Endothelial cell of umbilical vein (primary cell): ENCODE measurements around the gene COX14. TPM values are rescaled to one million over a fixed set of nuclear protein-coding genes. Genes with fewer than 3 reads are reported as not detected.

Source experiments
- BruUV-seq: library from RNA; stranded (reverse); fragments of 400-500 nt; replicated peaks from 2 replicates; lab custom pipeline; 2021; lab: Mats Ljungman, UMichigan
- CTCF ChIA-PET: fragments of 300-600, 350-600 bp; sonication (Branson Sonifier 250); formaldehyde crosslinking; loops from one replicate; lab custom pipeline; 2021; ENCODE audit warnings: antibody characterized with exemption, inconsistent platforms; lab: Charles Lee
- POLR2A ChIA-PET: fragments of 300-600, 350-600 bp; sonication (Branson Sonifier 250); formaldehyde crosslinking; loops from one replicate; lab custom pipeline; 2021; ENCODE audit warnings: antibody characterized with exemption, inconsistent platforms; lab: Charles Lee
- DNase-seq: peaks from one replicate; pipeline ENCODE4 v3.0.0-alpha.2; 2011; ENCODE audit warnings: low read depth, low spot score
- FAIRE-seq: peaks from 2 replicates; lab custom pipeline; 2011; peaks lifted over from hg19 to GRCh38; lab: Jason Lieb, UNC
- H2AFZ ChIP-seq: 2 replicates; pipeline ENCODE4 v1.6.0; 2012; ENCODE audit warnings: low read depth, low read length, control low read depth, inconsistent platforms
- H3K27ac ChIP-seq: 2 replicates; pipeline ENCODE4 v1.5.1; 2011; ENCODE audit warnings: low read depth, mild to moderate bottlenecking, control low read depth, low read length, moderate library complexity; ENCODE audit not compliant: insufficient read depth
- H3K27me3 ChIP-seq, 2 experiments: 2 replicates each; pipeline versions ENCODE4 v1.6.0 to v1.6.1; 2011; ENCODE audit warnings: low read length in 2 of 2, mixed read lengths in 1 of 2; ENCODE audit not compliant: control insufficient read depth in 2 of 2, insufficient read depth in 2 of 2
- H3K36me3 ChIP-seq, 2 experiments: 2 replicates in 1 of 2; 3 replicates in 1 of 2; pipeline ENCODE4 v1.5.1; 2011; ENCODE audit warnings: low read length in 2 of 2, mild to moderate bottlenecking in 1 of 2, moderate library complexity in 1 of 2; ENCODE audit not compliant: control insufficient read depth in 2 of 2, insufficient read depth in 2 of 2; ENCODE audit errors: extremely low read depth in 1 of 2
- H3K4me1 ChIP-seq: 3 replicates; pipeline ENCODE4 v1.5.1; 2011; ENCODE audit warnings: mild to moderate bottlenecking, low read length; ENCODE audit not compliant: control insufficient read depth, insufficient read depth; ENCODE audit errors: extremely low read depth
- H3K4me2 ChIP-seq: 2 replicates; pipeline ENCODE4 v1.6.1; 2011; ENCODE audit warnings: low read length, control low read depth, mixed read lengths; ENCODE audit not compliant: insufficient read depth
- H3K4me3 ChIP-seq, 3 experiments: fragments of 200-600 bp in 1 of 3; sonication (generic), shearing (Covaris generic) in 1 of 3; replicated peaks in 1 of 3; 2 replicates each; pipeline ENCODE4 v1.5.1; 2011 to 2016; ENCODE audit warnings: control low read depth in 3 of 3, low read length in 3 of 3, mild to moderate bottlenecking in 2 of 3, inconsistent platforms in 1 of 3, low read depth in 1 of 3, moderate library complexity in 1 of 3; ENCODE audit not compliant: insufficient read depth in 1 of 3
- H3K79me2 ChIP-seq: 2 replicates; pipeline ENCODE4 v1.6.0; 2012; ENCODE audit warnings: low read length, inconsistent platforms; ENCODE audit not compliant: control insufficient read depth, insufficient read depth
- H3K9ac ChIP-seq: replicated peaks from 2 replicates; pipeline ENCODE3; 2011; ENCODE audit warnings: low read length, control low read depth; ENCODE audit not compliant: insufficient read depth; ENCODE audit errors: extremely low read depth
- H3K9me1 ChIP-seq: replicated peaks from 3 replicates; pipeline ENCODE4 v1.6.0; 2011; ENCODE audit warnings: mild to moderate bottlenecking, low read length; ENCODE audit not compliant: control insufficient read depth, insufficient read depth; ENCODE audit errors: extremely low read depth
- H3K9me3 ChIP-seq: replicated peaks from 2 replicates; pipeline ENCODE4 v1.5.1; 2012; ENCODE audit warnings: low read length, inconsistent platforms; ENCODE audit not compliant: control insufficient read depth, insufficient read depth
- H4K20me1 ChIP-seq: replicated peaks from 2 replicates; pipeline ENCODE3; 2011; ENCODE audit warnings: mild to moderate bottlenecking, low read length; ENCODE audit not compliant: control insufficient read depth, insufficient read depth; ENCODE audit errors: extremely low read depth
- CTCF ChIP-seq, 2 donors: IDR thresholded peaks; 1 replicate in 1 of 2; 2 replicates in 1 of 2; pipeline ENCODE4 v1.5.1; 2011; ENCODE audit warnings: low read length in 2 of 2, mild to moderate bottlenecking in 2 of 2, moderate library complexity in 2 of 2, control low read depth in 1 of 2, inconsistent platforms in 1 of 2, low read depth in 1 of 2; ENCODE audit not compliant: insufficient read depth in 1 of 2; ENCODE audit errors: extremely low read depth in 1 of 2
- EZH2 ChIP-seq: IDR thresholded peaks from 2 replicates; pipeline ENCODE4 v1.6.1; 2012; ENCODE audit warnings: borderline replicate concordance, low read depth, mild to moderate bottlenecking, moderate library complexity, low read length, inconsistent platforms; ENCODE audit not compliant: severe bottlenecking
- FOS ChIP-seq: IDR thresholded peaks from 2 replicates; pipeline ENCODE4 v1.6.1; 2011; ENCODE audit warnings: mild to moderate bottlenecking, low read length, moderate library complexity, borderline replicate concordance; ENCODE audit not compliant: insufficient read depth
- GATA2 ChIP-seq: IDR thresholded peaks from 2 replicates; pipeline ENCODE4 v1.7.0; 2011; ENCODE audit warnings: low read depth, mild to moderate bottlenecking, moderate library complexity, mixed read lengths, low read length; ENCODE audit not compliant: insufficient read length, insufficient read depth
- JUN ChIP-seq: IDR thresholded peaks from 2 replicates; pipeline ENCODE4 v1.6.1; 2011; ENCODE audit warnings: borderline replicate concordance, low read depth; ENCODE audit not compliant: insufficient read length, insufficient read depth
- MAX ChIP-seq: IDR thresholded peaks from 2 replicates; pipeline ENCODE4 v1.6.1; 2011; ENCODE audit not compliant: insufficient read depth, insufficient read length
- MYC ChIP-seq: IDR thresholded peaks from one replicate; pipeline ENCODE4 v1.6.1; 2011; ENCODE audit warnings: mild to moderate bottlenecking, low read depth, low read length
- POLR2A ChIP-seq: IDR thresholded peaks from 2 replicates; pipeline ENCODE4 v1.6.1; 2012; ENCODE audit warnings: low read depth, mild to moderate bottlenecking, control low read depth, low read length
- POLR2AphosphoS5 ChIP-seq: IDR thresholded peaks from 2 replicates; pipeline ENCODE4 v1.6.1; 2012; ENCODE audit warnings: low read depth, mild to moderate bottlenecking, control low read depth, low read length, moderate library complexity; ENCODE audit not compliant: insufficient read depth
- dilution Hi-C: fragments of 300-500 bp; cut with MboI; formaldehyde crosslinking; loops from one replicate; pipeline ENCODE4 v1.15.0; 2019; ENCODE audit warnings: low sequenced_read_pairs; ENCODE audit not compliant: extremely low pct_ligation_motif_present
- intact Hi-C: fragments of 100-400 bp; cut with micrococcal nuclease; formaldehyde crosslinking; loops from one replicate; pipeline ENCODE4 v1.10.0; 2022
- polyA plus RNA-seq, 4 experiments: library from polyadenylated mRNA; depleted of rRNA in 3 of 4; stranded (reverse) in 3 of 4; unstranded in 1 of 4; fragments of >200 nt; gene quantifications; 2 replicates each; pipeline versions ENCODE4 v1.2.1 to v1.2.3, GENCODE V29; 2011 to 2012; ENCODE audit warnings: missing spikeins in 1 of 4
- total RNA-seq: library from RNA; stranded (reverse); gene quantifications from 2 replicates; pipeline ENCODE4 v1.2.3, GENCODE V29; 2021

COX14 gene
- total and polyA plus RNA-seq, 2 donors (not counting 3 experiments of a cell fraction or from before 2014, with no cell fraction given) = 40.3 to 106 TPM

GRCh38 chr12:50077099-50077498 lies 34.9 kb upstream of the COX14 start:
- H3K36me3 ChIP-seq = no peaks in the 10 kb centered on the region
- dilution Hi-C loops (no loop called here), intact Hi-C loops (loop anchor here (5.0 kb wide), 1 partner anchor 560 kb away; no protein-coding TSS in a partner anchor)
- POLR2A ChIA-PET = no interaction called here
- no peak overlapping the region for H3K4me3 ChIP-seq
- no peaks in the 10 kb centered on the region for H3K79me2 ChIP-seq
- H3K27ac ChIP-seq = no peak overlapping the region
- no peak for TF ChIP-seq POLR2A
- TF ChIP-seq FOS = no peak
- no peak for TF ChIP-seq EZH2
- no peak for TF ChIP-seq MYC
- TF ChIP-seq GATA2 = no peak
- TF ChIP-seq MAX = no peak
- no peak for TF ChIP-seq POLR2AphosphoS5
- TF ChIP-seq CTCF (IDR thresholded peaks at IDR 0.05; ENCODE audit: extremely low read depth in 1 of 2, insufficient read depth in 1 of 2, low read depth in 1 of 2, low read length in 2 of 2) = no peak
- TF ChIP-seq JUN = no peak
- FAIRE-seq (no peak), DNase-seq (no peak)
- H3K4me1 ChIP-seq = no peaks in the 10 kb centered on the region
- H3K4me2 ChIP-seq = no peak overlapping the region
- no peaks in the 10 kb centered on the region for H3K9me1 ChIP-seq
- BruUV-seq = no TSS peak
- no peaks in the 10 kb centered on the region for H3K27me3 ChIP-seq
- H4K20me1 ChIP-seq = no peaks in the 10 kb centered on the region
- H2AFZ ChIP-seq = no peak overlapping the region
- CTCF ChIA-PET = interaction anchor here (0.7 to 4.3 kb wide), 6 partner anchors 8 to 238 kb away, joined by 3 to 87 read pairs (median 7); partner anchors contain the start of genes COX14 and SMARCD1
- H3K9me3 ChIP-seq = no peaks in the 10 kb centered on the region
- H3K9ac ChIP-seq = no peak overlapping the region
